Gastrocnemius medialis (tissue), 4 donors: ENCODE data around the gene PGM1.

ENCODE experiments used
- POLR2A ChIP-seq, 2 donors: fragments of 450-650 bp; IDR thresholded peaks; one replicate each; pipeline ENCODE4 v1.6.1; 2017; ENCODE audit warnings: antibody characterized with exemption in 2 of 2, mild to moderate bottlenecking in 2 of 2, moderate library complexity in 2 of 2
- TF ChIP-seq, protein P1 (sequence below), 5 experiments: fragments of 450-650 bp in 3 of 5; fragments of 200-600 bp in 2 of 5; sonication (generic) in 2 of 5; IDR thresholded peaks in 4 of 5; conservative IDR thresholded peaks in 1 of 5; 1 replicate in 4 of 5; 2 replicates in 1 of 5; pipeline ENCODE4 v1.5.1; 2016 to 2019; ENCODE audit warnings: antibody characterized with exemption in 5 of 5, mild to moderate bottlenecking in 3 of 5, moderate library complexity in 3 of 5

DNA sequence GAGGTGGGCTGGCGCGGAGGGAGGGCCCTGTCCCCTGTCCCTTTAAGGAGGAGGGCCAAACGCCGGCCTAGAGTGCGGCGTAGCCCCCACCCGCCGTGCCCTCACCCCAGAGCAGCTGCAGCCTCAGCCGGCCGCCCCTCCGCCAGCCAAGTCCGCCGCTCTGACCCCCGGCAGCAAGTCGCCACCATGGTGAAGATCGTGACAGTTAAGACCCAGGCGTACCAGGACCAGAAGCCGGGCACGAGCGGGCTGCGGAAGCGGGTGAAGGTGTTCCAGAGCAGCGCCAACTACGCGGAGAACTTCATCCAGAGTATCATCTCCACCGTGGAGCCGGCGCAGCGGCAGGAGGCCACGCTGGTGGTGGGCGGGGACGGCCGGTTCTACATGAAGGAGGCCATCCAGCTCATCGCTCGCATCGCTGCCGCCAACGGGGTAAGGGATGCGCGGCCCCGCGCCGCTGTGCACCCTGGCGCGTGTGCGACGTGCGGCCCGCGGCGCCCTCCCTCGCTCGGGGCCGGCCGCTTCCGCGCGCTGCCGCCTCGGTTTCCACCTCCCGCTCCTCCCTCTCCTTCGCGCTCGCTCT lies at the start of gene PGM1:
- TF ChIP-seq, protein P1, sequence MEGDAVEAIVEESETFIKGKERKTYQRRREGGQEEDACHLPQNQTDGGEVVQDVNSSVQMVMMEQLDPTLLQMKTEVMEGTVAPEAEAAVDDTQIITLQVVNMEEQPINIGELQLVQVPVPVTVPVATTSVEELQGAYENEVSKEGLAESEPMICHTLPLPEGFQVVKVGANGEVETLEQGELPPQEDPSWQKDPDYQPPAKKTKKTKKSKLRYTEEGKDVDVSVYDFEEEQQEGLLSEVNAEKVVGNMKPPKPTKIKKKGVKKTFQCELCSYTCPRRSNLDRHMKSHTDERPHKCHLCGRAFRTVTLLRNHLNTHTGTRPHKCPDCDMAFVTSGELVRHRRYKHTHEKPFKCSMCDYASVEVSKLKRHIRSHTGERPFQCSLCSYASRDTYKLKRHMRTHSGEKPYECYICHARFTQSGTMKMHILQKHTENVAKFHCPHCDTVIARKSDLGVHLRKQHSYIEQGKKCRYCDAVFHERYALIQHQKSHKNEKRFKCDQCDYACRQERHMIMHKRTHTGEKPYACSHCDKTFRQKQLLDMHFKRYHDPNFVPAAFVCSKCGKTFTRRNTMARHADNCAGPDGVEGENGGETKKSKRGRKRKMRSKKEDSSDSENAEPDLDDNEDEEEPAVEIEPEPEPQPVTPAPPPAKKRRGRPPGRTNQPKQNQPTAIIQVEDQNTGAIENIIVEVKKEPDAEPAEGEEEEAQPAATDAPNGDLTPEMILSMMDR (IDR thresholded peaks at IDR 0.05 in 4 of 5, conservative IDR thresholded peaks at IDR 0.05 in 1 of 5): no peak
- peak; percentile 60 to 76 for TF ChIP-seq POLR2A (IDR thresholded peaks at IDR 0.05)
